ENCODE measurements around the gene ZNF787. TPM values are rescaled to one million over a fixed set of nuclear protein-coding genes. Genes with fewer than 3 reads are reported as not detected.

ZNF787 gene
- total RNA-seq, 1 donor from 2014 or later, result 34.4 TPM

DNA sequence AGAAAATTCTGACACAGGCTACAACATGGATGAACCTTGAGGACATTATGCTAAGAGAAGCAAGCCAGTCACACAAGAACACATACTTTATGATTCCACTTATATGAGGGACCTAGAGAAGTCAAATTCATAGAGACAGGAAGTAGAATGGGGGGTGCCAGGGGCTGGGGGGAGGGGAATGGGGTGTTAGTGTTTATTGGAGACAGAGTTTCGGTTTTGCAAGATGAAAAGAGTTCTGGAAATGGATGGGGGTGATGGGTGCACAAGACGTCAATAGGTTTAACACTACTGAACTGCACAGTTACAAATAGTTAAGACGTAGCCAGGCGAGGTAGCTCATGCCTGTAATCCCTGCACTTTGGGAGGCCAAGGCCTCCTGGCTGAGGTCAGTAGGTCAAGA, 3.5 kb upstream of the ZNF787 start:
- Histone ChIP-seq H3K9me3 (ENCODE audit: control insufficient read depth in 3 of 3, low read length in 3 of 3) (no peaks in the 10 kb centered on the region), H3K36me3 (ENCODE audit: control insufficient read depth in 3 of 3, insufficient read depth in 3 of 3, low read length in 3 of 3) (no peaks in the 10 kb centered on the region), H3K27me3 (ENCODE audit: control insufficient read depth in 3 of 3, insufficient read depth in 3 of 3, low read length in 3 of 3) (no peaks in the 10 kb centered on the region), H3K4me1 (ENCODE audit: control insufficient read depth in 3 of 3, insufficient read depth in 3 of 3, low read length in 3 of 3) (peaks cover 19 to 30% (median 25%) of the 10 kb centered on the region in 3 donors), H3K9ac (ENCODE audit: low read depth in 1 of 3, low read length in 3 of 3) (no peak overlapping the region), H3K27ac (ENCODE audit: low read depth, low read length) (no peak overlapping the region), H3K4me3 (ENCODE audit: low read length in 3 of 3) (no peak overlapping the region)

GRCh38 chr19:56123266-56123891, 2.3 kb upstream of the ZNF787 start:
- H3K4me1 ChIP-seq (ENCODE audit: control insufficient read depth in 3 of 3, insufficient read depth in 3 of 3, low read length in 3 of 3), result peaks cover 31 to 42% (median 37%) of the 10 kb centered on the region in 3 donors
- H3K4me3 ChIP-seq (ENCODE audit: low read length in 3 of 3), result no peak overlapping the region
- no peak overlapping the region for H3K9ac ChIP-seq (ENCODE audit: low read depth in 1 of 3, low read length in 3 of 3)
- no peaks in the 10 kb centered on the region for H3K27me3 ChIP-seq (ENCODE audit: control insufficient read depth in 3 of 3, insufficient read depth in 3 of 3, low read length in 3 of 3)
- H3K27ac ChIP-seq (ENCODE audit: low read depth, low read length), result no peak overlapping the region
- no peaks in the 10 kb centered on the region for H3K9me3 ChIP-seq (ENCODE audit: control insufficient read depth in 3 of 3, low read length in 3 of 3)
- H3K36me3 ChIP-seq (ENCODE audit: control insufficient read depth in 3 of 3, insufficient read depth in 3 of 3, low read length in 3 of 3), result peaks cover 0 to 3% (median 0%) of the 10 kb centered on the region in 3 donors

- H3K9ac ChIP-seq (ENCODE audit: low read depth in 1 of 3, low read length in 3 of 3), result peak overlapping the region; percentile 73 to 86 (median 85)
- peak overlapping the region; percentile 54 to 80 (median 79) for H3K4me3 ChIP-seq (ENCODE audit: low read length in 3 of 3)
- no peaks in the 10 kb centered on the region for H3K27me3 ChIP-seq (ENCODE audit: control insufficient read depth in 3 of 3, insufficient read depth in 3 of 3, low read length in 3 of 3)
- H3K4me1 ChIP-seq (ENCODE audit: control insufficient read depth in 3 of 3, insufficient read depth in 3 of 3, low read length in 3 of 3), result peaks cover 43 to 52% (median 50%) of the 10 kb centered on the region in 3 donors
- peak overlapping the region; percentile 93 for H3K27ac ChIP-seq (ENCODE audit: low read depth, low read length)
- H3K36me3 ChIP-seq (ENCODE audit: control insufficient read depth in 3 of 3, insufficient read depth in 3 of 3, low read length in 3 of 3), result peaks cover 0 to 5% (median 0%) of the 10 kb centered on the region in 3 donors
- no peaks in the 10 kb centered on the region for H3K9me3 ChIP-seq (ENCODE audit: control insufficient read depth in 3 of 3, low read length in 3 of 3)
Measured at GRCh38 chr19:56120371-56121179, 520 bp downstream of the ZNF787 start.

- no peaks in the 10 kb centered on the region for H3K27me3 ChIP-seq (ENCODE audit: control insufficient read depth in 3 of 3, insufficient read depth in 3 of 3, low read length in 3 of 3)
- peaks cover 0 to 5% (median 0%) of the 10 kb centered on the region in 3 donors for H3K36me3 ChIP-seq (ENCODE audit: control insufficient read depth in 3 of 3, insufficient read depth in 3 of 3, low read length in 3 of 3)
- peaks cover 42 to 49% (median 48%) of the 10 kb centered on the region in 3 donors for H3K4me1 ChIP-seq (ENCODE audit: control insufficient read depth in 3 of 3, insufficient read depth in 3 of 3, low read length in 3 of 3)
- peak overlapping the region; percentile 93 for H3K27ac ChIP-seq (ENCODE audit: low read depth, low read length)
- peak overlapping the region; percentile 54 to 80 (median 79) for H3K4me3 ChIP-seq (ENCODE audit: low read length in 3 of 3)
- H3K9ac ChIP-seq (ENCODE audit: low read depth in 1 of 3, low read length in 3 of 3), result peak overlapping the region; percentile 73 to 86 (median 85)
- H3K9me3 ChIP-seq (ENCODE audit: control insufficient read depth in 3 of 3, low read length in 3 of 3), result no peaks in the 10 kb centered on the region
Measured at GRCh38 chr19:56120002-56120370, 1.1 kb downstream of the ZNF787 start.

GRCh38 chr19:56119582-56119978, 1.5 kb downstream of the ZNF787 start:
- Histone ChIP-seq H3K9me3 (ENCODE audit: control insufficient read depth in 3 of 3, low read length in 3 of 3) (no peaks in the 10 kb centered on the region), H3K36me3 (ENCODE audit: control insufficient read depth in 3 of 3, insufficient read depth in 3 of 3, low read length in 3 of 3) (peaks cover 0 to 5% (median 0%) of the 10 kb centered on the region in 3 donors), H3K4me3 (ENCODE audit: low read length in 3 of 3) (peak overlapping the region; percentile 54 to 80 (median 79)), H3K4me1 (ENCODE audit: control insufficient read depth in 3 of 3, insufficient read depth in 3 of 3, low read length in 3 of 3) (peaks cover 46 to 53% (median 52%) of the 10 kb centered on the region in 3 donors), H3K9ac (ENCODE audit: low read depth in 1 of 3, low read length in 3 of 3) (peak overlapping the region; percentile 73 to 86 (median 85)), H3K27me3 (ENCODE audit: control insufficient read depth in 3 of 3, insufficient read depth in 3 of 3, low read length in 3 of 3) (no peaks in the 10 kb centered on the region), H3K27ac (ENCODE audit: low read depth, low read length) (peak overlapping the region; percentile 93)

DNA sequence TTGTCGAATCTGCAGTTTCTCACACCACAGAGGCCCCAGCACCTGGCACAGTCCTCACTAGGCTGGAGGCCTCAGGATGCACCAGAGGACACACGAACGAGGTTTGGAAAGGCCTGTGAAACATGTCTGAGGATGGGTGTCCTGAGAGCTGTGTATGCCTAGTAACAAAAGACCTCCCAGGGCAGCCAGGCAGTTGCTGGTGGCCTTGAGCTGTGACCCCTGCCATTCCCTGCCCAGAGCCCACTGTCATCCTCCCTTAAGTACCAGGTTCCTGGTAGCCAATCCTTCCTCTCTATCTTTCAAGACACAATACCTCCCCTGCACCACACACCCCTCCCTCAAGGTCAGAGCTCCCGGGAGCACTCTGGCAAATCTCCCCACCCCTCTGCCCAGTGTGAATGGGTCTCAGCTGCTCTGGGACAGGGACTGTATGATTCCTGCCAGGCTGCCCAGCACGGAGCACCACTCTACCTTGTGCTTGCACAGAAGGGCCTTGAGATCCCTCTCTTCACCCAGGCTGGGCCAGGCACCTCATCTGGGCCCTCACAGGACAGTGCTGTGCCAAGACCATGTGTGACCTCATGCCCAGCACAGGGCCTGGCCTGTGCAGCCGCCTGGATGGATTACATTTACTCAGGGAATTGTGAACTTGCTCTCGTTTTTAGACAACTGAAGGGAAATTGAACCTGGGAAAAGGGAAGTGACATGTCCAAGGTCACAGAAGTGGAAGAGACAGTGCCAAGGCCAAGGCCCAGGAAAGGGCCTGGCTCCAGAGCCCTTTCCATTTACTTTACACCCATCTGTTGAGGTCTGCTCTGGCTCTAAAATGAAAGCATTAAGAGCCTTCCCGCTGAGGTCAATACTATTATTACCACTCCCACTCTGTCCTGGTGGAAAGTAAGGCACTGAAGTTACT, 2.2 kb downstream of the ZNF787 start:
- no peaks in the 10 kb centered on the region for H3K27me3 ChIP-seq (ENCODE audit: control insufficient read depth in 3 of 3, insufficient read depth in 3 of 3, low read length in 3 of 3)
- peak overlapping the region in 2 of 3 donors; percentile 79 to 80 for H3K4me3 ChIP-seq (ENCODE audit: low read length in 3 of 3)
- peaks cover 50 to 60% (median 57%) of the 10 kb centered on the region in 3 donors for H3K4me1 ChIP-seq (ENCODE audit: control insufficient read depth in 3 of 3, insufficient read depth in 3 of 3, low read length in 3 of 3)
- peak overlapping the region; percentile 73 to 86 (median 85) for H3K9ac ChIP-seq (ENCODE audit: low read depth in 1 of 3, low read length in 3 of 3)
- H3K36me3 ChIP-seq (ENCODE audit: control insufficient read depth in 3 of 3, insufficient read depth in 3 of 3, low read length in 3 of 3), result peaks cover 0 to 5% (median 0%) of the 10 kb centered on the region in 3 donors
- H3K9me3 ChIP-seq (ENCODE audit: control insufficient read depth in 3 of 3, low read length in 3 of 3), result no peaks in the 10 kb centered on the region
- peak overlapping the region; percentile 93 for H3K27ac ChIP-seq (ENCODE audit: low read depth, low read length)

DNA sequence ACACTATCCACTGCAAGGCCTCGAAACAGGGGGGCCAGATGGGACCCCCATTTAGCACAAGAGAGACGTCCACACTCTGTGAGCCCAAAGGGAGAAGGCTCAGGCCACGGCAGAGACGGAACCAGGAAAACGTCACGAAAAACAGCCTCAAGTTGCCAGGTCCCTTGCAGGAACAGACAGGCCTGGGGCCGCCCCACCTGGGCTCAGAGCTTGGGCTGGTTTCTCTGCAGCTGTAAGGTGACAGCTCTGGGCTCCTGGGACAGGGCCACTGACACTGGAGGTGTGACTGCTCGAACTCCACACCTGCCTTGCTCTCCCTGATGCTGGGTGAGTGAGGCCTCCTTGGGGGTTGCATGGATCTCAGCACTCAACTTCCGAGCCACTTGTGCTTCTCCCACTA, 3.2 kb downstream of the ZNF787 start:
- H3K27me3 ChIP-seq (ENCODE audit: control insufficient read depth in 3 of 3, insufficient read depth in 3 of 3, low read length in 3 of 3), result no peaks in the 10 kb centered on the region
- peaks cover 58 to 69% (median 66%) of the 10 kb centered on the region in 3 donors for H3K4me1 ChIP-seq (ENCODE audit: control insufficient read depth in 3 of 3, insufficient read depth in 3 of 3, low read length in 3 of 3)
- H3K27ac ChIP-seq (ENCODE audit: low read depth, low read length), result no peak overlapping the region
- no peak overlapping the region for H3K4me3 ChIP-seq (ENCODE audit: low read length in 3 of 3)
- peak overlapping the region in 1 of 3 donors; percentile 57 for H3K9ac ChIP-seq (ENCODE audit: low read depth in 1 of 3, low read length in 3 of 3)
- peaks cover 0 to 5% (median 0%) of the 10 kb centered on the region in 3 donors for H3K36me3 ChIP-seq (ENCODE audit: control insufficient read depth in 3 of 3, insufficient read depth in 3 of 3, low read length in 3 of 3)
- no peaks in the 10 kb centered on the region for H3K9me3 ChIP-seq (ENCODE audit: control insufficient read depth in 3 of 3, low read length in 3 of 3)

DNA sequence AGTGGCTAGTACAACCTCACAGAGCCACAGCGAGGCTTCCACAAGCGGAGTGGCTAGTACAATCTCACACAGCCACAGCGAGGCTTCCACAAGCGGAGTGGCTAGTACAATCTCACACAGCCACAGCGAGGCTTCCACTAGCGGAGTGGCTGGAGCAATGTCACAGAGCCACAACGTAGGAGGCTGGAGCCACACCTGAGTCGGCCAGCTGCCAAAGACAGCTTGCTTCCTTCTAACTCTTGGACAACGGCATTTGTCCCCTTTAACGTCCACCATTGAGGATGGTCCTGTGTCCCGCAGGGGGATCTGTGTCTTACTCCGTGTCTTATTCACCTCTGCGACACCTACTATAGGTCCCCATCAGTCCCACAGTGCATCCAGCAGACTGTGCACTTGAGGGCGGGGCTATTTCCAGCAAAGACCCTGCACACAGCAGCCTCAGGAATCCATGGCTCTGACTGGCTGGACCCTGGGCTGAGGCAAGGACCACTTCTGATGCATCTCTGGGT, 3.7 kb downstream of the ZNF787 start:
- no peaks in the 10 kb centered on the region for H3K27me3 ChIP-seq (ENCODE audit: control insufficient read depth in 3 of 3, insufficient read depth in 3 of 3, low read length in 3 of 3)
- peak overlapping the region in 1 of 3 donors; percentile 57 for H3K9ac ChIP-seq (ENCODE audit: low read depth in 1 of 3, low read length in 3 of 3)
- peaks cover 62 to 72% (median 70%) of the 10 kb centered on the region in 3 donors for H3K4me1 ChIP-seq (ENCODE audit: control insufficient read depth in 3 of 3, insufficient read depth in 3 of 3, low read length in 3 of 3)
- H3K9me3 ChIP-seq (ENCODE audit: control insufficient read depth in 3 of 3, low read length in 3 of 3), result no peaks in the 10 kb centered on the region
- no peak overlapping the region for H3K27ac ChIP-seq (ENCODE audit: low read depth, low read length)
- no peak overlapping the region for H3K4me3 ChIP-seq (ENCODE audit: low read length in 3 of 3)
- peaks cover 0 to 5% (median 0%) of the 10 kb centered on the region in 3 donors for H3K36me3 ChIP-seq (ENCODE audit: control insufficient read depth in 3 of 3, insufficient read depth in 3 of 3, low read length in 3 of 3)

DNA sequence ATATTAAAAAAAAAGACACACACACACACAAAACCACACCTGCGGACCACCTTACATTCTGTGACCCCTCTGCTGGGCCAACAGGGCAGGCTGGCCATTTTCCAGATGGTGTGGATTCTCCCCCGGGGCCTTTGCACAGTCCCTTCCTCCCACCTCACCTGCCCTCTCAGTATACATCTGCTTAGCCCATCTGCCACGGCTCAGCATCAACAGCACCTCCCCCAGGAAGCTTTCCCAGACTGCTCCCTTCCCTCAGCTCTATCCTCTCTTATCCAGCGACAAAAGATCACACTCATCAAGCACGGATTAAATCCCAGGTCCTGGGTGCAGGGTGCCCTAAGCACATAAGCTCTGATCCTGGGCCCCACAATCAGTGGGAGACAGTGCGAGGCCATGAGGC, 4.5 kb downstream of the ZNF787 start:
- no peak overlapping the region for H3K4me3 ChIP-seq (ENCODE audit: low read length in 3 of 3)
- no peaks in the 10 kb centered on the region for H3K27me3 ChIP-seq (ENCODE audit: control insufficient read depth in 3 of 3, insufficient read depth in 3 of 3, low read length in 3 of 3)
- H3K4me1 ChIP-seq (ENCODE audit: control insufficient read depth in 3 of 3, insufficient read depth in 3 of 3, low read length in 3 of 3), result peaks cover 66 to 77% (median 73%) of the 10 kb centered on the region in 3 donors
- no peaks in the 10 kb centered on the region for H3K9me3 ChIP-seq (ENCODE audit: control insufficient read depth in 3 of 3, low read length in 3 of 3)
- H3K9ac ChIP-seq (ENCODE audit: low read depth in 1 of 3, low read length in 3 of 3), result no peak overlapping the region
- H3K27ac ChIP-seq (ENCODE audit: low read depth, low read length), result no peak overlapping the region
- peaks cover 0 to 5% (median 0%) of the 10 kb centered on the region in 3 donors for H3K36me3 ChIP-seq (ENCODE audit: control insufficient read depth in 3 of 3, insufficient read depth in 3 of 3, low read length in 3 of 3)
